Activated T-cell treated with anti-CD3 and anti-CD28 coated beads, Interleukin-2, amount 50 U/mL, for 24 hours (primary cell): Measurements from ENCODE around the gene MYRFL.

Experiments used
- DNase-seq: peaks from one replicate; pipeline ENCODE4 v3.0.0-alpha.2; 2020
- H3K27ac Mint-ChIP-seq: 2 replicates; pipeline ENCODE4 v1.8.0; 2020; ENCODE audit warnings: mild to moderate bottlenecking, mixed read lengths
- H3K27me3 Mint-ChIP-seq: 2 replicates; pipeline ENCODE4 v1.8.0; 2020; ENCODE audit warnings: mixed read lengths
- H3K36me3 Mint-ChIP-seq: 2 replicates; pipeline ENCODE4 v1.8.0; 2020; ENCODE audit warnings: low read depth, mixed read lengths
- H3K4me1 Mint-ChIP-seq: 2 replicates; pipeline ENCODE4 v1.8.0; 2020; ENCODE audit warnings: low read depth, mixed read lengths
- H3K4me3 Mint-ChIP-seq: 2 replicates; pipeline ENCODE4 v1.8.0; 2020; ENCODE audit warnings: mild to moderate bottlenecking, moderate library complexity, mixed read lengths
- H3K9me3 Mint-ChIP-seq: 2 replicates; pipeline ENCODE4 v1.8.0; 2020; ENCODE audit warnings: mixed read lengths

MYRFL gene

DNA sequence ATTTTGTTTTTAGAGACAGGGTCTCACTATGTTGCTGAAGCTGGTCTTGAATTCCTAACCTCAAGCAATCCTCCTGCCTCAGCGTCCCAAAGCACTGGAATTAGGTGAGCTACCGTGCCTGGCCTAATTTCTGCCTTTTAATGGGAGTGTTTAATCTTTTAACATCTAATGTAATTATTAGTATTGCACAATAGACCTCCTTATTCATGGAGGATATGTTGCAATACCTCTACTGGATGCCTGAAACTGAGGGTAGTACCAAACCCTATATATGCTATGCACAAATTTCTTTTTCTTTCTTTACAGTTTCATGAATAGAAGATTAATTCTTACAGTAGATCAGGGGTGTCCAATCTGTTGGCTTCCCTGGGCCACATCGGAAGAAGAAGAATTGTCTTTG lies 47.8 kb downstream of the MYRFL start:
- no peak for DNase-seq
- Mint-ChIP-seq H3K27me3 (peaks cover 24% of the 10 kb centered on the region), H3K27ac (no peak overlapping the region), H3K4me1 (no peaks in the 10 kb centered on the region), H3K9me3 (no peaks in the 10 kb centered on the region), H3K36me3 (no peaks in the 10 kb centered on the region), H3K4me3 (no peak overlapping the region)

DNA sequence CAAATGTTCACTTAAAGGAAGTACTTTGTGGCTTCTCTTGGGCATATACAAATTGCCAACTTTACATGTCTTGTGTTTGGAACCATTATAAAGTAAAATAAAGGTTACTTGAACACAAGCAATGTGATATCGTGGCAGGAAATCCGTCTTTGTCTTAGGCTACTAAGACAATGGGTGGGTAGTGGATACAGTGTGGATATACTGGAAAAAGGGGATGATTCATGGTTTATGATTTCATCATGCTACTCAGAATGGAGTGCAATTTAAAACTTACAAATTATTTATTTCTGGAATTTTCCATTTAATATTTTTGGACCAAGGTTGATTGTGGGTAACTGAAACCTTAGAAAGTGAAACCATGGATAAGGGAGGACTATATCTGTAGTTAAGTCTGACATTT lies 48.4 kb downstream of the MYRFL start:
- Mint-ChIP-seq H3K4me1 (no peaks in the 10 kb centered on the region), H3K27ac (no peak overlapping the region), H3K27me3 (peaks cover 25% of the 10 kb centered on the region), H3K9me3 (no peaks in the 10 kb centered on the region), H3K4me3 (no peak overlapping the region), H3K36me3 (no peaks in the 10 kb centered on the region)
- no peak for DNase-seq

DNA sequence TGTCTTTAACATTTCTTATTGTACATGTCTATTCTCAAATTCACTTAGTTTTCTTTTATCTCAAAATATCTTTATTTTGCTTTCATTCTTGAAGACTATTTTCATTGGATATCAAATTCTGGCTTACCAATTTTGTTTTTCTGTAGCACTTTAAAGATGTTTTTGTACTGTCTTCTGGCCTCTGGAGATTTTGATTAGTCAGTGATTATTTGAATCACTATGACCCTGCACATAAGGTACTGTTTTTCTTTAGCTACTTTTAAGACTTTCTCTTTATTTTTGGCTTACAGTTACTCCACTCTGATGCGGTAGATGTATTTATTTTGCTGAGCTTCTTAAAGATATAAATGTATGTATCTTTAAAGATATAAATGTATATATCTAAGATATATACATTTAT lies 49.6 kb downstream of the MYRFL start:
- H3K36me3 Mint-ChIP-seq = no peaks in the 10 kb centered on the region

DNA sequence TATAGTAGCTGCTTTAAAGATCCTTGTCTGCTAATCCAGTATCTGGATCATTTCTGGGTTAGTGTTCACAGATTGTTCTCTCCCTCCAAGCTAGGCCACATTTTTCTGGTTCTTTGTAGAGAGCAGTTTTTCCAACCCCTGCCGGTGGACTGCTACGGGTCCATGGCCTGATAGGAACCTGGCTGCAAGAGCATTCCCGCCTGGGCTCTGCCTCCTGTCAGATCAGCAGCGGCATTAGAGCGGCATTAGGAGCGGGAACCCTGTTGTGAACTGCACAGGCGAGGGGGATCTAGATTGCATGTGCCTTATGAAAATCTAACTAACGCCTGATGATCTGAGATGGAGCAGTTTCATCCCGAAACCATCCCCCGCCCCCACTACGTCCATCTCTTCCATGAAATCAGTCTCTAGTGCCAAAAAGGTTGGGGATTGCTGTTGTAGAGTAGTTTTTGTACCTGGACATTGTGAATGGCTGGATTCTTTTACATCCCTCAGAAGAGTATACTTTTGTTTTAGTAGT lies 50.4 kb downstream of the MYRFL start:
- peaks cover 28% of the 10 kb centered on the region for H3K27me3 Mint-ChIP-seq
- H3K36me3 Mint-ChIP-seq = no peaks in the 10 kb centered on the region
- H3K4me3 Mint-ChIP-seq = no peak overlapping the region
- H3K4me1 Mint-ChIP-seq = peaks cover 5% of the 10 kb centered on the region
- H3K9me3 Mint-ChIP-seq = no peaks in the 10 kb centered on the region
- no peak overlapping the region for H3K27ac Mint-ChIP-seq
- no peak for DNase-seq

More for the DNA sequence above, 49.6 kb downstream of the MYRFL start:
- Mint-ChIP-seq H3K4me3 (no peak overlapping the region), H3K9me3 (no peaks in the 10 kb centered on the region), H3K27ac (no peak overlapping the region), H3K27me3 (peaks cover 29% of the 10 kb centered on the region), H3K4me1 (peaks cover 5% of the 10 kb centered on the region)
- no peak for DNase-seq

DNA sequence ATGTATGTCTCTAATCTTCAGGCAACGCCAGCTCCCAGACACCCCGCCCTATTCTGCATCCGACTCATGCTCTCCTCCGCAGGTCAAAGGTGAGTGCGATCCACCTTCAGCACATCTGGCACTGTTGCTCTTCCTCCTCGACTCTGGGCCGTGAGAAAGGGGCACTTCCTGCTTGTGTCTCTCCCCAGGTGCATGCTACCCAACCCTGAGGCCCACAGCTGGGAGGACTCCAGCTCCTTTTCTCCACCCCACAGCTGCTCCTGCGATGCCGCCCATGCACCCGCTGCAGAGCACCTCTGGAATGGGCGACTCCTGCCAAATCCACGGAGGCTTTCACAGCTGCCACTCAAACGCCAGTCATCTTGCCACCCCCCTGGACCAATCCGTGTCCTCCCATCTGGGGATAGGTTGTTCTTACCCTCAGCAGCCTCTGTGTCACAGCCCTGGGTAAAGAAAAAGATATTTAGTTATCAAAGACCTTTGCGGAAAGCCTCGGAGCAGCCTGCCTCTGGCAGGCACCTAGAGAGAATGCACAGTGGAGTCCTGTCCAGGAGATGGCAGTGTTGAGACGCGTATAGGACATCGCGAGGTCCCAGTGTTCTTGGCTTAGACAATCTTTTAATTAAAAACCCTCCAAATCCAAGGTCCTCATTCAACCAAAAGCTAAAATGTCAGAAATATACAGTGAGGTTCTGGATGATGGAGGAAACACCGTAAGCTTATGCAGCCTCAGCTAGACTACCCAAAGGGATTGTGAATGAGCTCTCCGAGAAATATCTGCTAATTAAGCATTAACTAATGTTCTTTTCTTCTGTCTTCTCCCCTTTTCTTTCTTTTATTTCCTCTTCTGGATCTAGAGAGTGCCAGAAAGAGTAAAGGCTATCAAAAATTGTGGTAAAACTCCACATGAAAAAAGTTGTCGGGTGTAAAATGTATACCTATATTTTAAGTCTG lies 54.3 kb downstream of the MYRFL start:
- Mint-ChIP-seq H3K4me1 (peaks cover 5% of the 10 kb centered on the region), H3K4me3 (no peak overlapping the region), H3K9me3 (no peaks in the 10 kb centered on the region), H3K27ac (no peak overlapping the region), H3K36me3 (no peaks in the 10 kb centered on the region), H3K27me3 (peaks cover 32% of the 10 kb centered on the region)
- peak; percentile 69 for DNase-seq

DNA sequence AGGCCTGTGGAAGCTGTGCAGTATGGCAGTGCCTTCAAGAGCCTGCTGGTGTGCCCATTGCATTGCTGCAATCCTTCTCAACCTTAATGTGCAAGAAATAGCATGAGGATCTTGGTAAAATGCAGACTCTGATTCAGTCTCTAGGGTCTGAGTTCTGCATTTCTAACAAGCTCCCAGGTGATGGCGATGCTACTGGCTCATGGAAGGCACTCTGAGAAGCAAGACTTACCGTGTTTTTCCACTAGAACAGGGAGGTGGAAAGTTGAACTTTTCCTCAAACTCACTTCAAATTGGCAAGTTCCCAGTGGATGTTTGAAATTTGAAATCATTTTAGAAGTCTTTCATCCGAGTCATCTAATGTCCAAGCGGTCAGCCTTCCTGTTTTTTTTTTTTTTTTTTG lies 55.5 kb downstream of the MYRFL start:
- H3K27me3 Mint-ChIP-seq = peaks cover 32% of the 10 kb centered on the region
- peaks cover 5% of the 10 kb centered on the region for H3K4me1 Mint-ChIP-seq
- DNase-seq = no peak
- H3K36me3 Mint-ChIP-seq = no peaks in the 10 kb centered on the region
- no peak overlapping the region for H3K27ac Mint-ChIP-seq
- no peaks in the 10 kb centered on the region for H3K9me3 Mint-ChIP-seq
- H3K4me3 Mint-ChIP-seq = no peak overlapping the region

DNA sequence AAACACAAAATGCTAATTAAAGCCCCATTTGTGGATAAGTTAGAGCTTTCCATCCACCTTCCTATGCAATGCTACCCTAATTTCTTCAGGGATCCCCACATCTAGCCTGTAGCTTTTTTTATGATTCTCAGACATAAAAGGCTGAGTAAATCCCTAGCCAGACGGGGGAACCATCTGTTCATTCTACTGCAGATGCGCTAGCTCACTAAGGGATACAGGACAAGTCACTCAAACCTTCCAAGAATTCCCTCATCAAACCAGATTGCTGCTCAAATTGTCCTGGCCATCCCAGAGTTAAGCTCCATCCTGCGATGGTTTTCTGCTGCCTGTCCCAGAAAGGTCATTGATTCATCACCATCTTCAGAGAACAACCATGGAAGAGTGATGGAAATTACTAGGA lies 56.7 kb downstream of the MYRFL start:
- no peak for DNase-seq
- H3K9me3 Mint-ChIP-seq = no peaks in the 10 kb centered on the region
- H3K4me3 Mint-ChIP-seq = no peak overlapping the region
- peaks cover 29% of the 10 kb centered on the region for H3K27me3 Mint-ChIP-seq
- H3K4me1 Mint-ChIP-seq = peaks cover 5% of the 10 kb centered on the region
- no peak overlapping the region for H3K27ac Mint-ChIP-seq
- H3K36me3 Mint-ChIP-seq = no peaks in the 10 kb centered on the region

DNA sequence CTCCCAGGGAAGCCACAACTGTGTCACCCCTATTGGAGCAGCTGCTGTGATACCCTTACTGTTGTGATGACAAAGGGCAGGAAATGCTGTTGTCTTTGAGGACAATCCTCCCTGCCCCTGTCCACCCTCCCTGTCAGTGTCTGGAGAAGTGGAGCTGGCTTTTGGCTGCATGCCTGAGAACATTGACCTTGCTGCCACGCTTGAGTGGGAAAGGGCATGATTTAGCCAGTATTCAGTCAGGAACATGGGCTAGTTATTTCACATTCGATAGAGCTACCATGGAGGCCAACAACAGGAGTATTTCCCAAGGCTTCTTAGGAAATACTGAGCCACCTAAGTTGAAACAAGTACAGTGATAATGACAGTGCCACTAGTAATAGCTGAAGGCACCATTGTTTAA lies 59.4 kb downstream of the MYRFL start:
- DNase-seq = no peak
- Mint-ChIP-seq H3K9me3 (no peaks in the 10 kb centered on the region), H3K4me3 (no peak overlapping the region), H3K4me1 (no peaks in the 10 kb centered on the region), H3K36me3 (no peaks in the 10 kb centered on the region), H3K27ac (no peak overlapping the region), H3K27me3 (peaks cover 15% of the 10 kb centered on the region)

DNA sequence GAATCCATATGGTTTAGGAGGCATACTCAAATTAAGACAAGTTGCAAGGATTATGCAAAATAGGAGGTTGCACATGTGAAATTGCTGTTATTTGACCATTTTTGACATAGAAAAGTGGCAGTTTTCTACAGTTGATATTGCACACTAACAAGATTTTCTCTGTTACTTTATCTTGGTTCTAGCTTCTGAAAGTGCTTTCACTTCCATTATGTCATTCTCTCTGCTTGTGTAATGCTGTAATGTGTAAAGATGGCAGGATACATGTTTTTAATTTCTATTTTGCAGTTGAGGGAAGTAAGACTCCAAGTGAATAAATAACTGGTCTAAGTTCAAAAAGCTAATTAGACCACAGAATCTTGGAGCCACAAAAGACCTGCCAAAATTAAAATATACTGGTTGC lies 60.6 kb downstream of the MYRFL start:
- no peak overlapping the region for H3K4me3 Mint-ChIP-seq
- H3K4me1 Mint-ChIP-seq = no peaks in the 10 kb centered on the region
- H3K27me3 Mint-ChIP-seq = peaks cover 14% of the 10 kb centered on the region
- no peak for DNase-seq
- no peak overlapping the region for H3K27ac Mint-ChIP-seq
- H3K36me3 Mint-ChIP-seq = no peaks in the 10 kb centered on the region
- H3K9me3 Mint-ChIP-seq = no peaks in the 10 kb centered on the region

DNA sequence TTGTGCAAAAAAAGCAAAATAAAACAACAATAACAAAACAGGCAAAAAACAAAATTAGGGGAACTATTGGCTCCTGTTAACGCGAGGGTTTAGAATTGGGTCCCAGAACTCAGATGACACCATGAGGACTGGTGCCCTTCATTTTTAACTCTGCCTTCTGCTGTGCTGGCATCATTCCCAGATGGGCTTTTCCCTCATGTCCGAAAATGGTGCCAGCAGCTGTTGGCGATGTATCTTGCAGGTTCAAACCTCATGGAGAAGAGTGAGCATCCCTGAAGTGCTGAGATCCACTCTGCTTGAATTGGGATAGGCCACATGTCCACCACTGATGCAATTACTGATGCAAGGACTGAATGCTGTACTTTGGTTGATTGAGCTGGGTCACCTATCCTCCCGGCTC lies 61.1 kb downstream of the MYRFL start:
- Mint-ChIP-seq H3K36me3 (no peaks in the 10 kb centered on the region), H3K4me3 (no peak overlapping the region), H3K9me3 (no peaks in the 10 kb centered on the region), H3K4me1 (no peaks in the 10 kb centered on the region), H3K27ac (no peak overlapping the region), H3K27me3 (peaks cover 14% of the 10 kb centered on the region)
- no peak for DNase-seq

DNA sequence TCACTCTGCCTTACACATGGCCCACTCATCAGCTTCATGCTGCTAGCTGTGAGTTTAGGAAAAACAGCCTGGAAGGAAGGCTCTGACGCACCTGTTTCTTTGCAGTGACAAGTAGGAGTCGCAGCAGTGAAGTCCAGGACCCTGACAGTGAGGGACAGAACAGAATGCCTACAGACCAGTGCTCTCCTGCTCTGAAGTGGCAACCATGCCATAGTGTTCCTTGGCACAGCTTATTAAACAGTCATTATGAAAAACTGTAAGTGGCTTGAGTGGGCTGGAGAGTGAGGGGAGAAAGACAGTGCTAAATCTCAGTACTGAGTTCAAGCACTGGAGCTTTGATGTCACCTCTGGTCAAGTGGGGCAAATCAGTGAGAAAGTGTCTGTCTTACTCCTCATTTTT lies 61.7 kb downstream of the MYRFL start:
- no peak for DNase-seq
- Mint-ChIP-seq H3K4me3 (no peak overlapping the region), H3K36me3 (no peaks in the 10 kb centered on the region), H3K27me3 (peaks cover 11% of the 10 kb centered on the region), H3K9me3 (no peaks in the 10 kb centered on the region), H3K4me1 (no peaks in the 10 kb centered on the region), H3K27ac (no peak overlapping the region)

DNA sequence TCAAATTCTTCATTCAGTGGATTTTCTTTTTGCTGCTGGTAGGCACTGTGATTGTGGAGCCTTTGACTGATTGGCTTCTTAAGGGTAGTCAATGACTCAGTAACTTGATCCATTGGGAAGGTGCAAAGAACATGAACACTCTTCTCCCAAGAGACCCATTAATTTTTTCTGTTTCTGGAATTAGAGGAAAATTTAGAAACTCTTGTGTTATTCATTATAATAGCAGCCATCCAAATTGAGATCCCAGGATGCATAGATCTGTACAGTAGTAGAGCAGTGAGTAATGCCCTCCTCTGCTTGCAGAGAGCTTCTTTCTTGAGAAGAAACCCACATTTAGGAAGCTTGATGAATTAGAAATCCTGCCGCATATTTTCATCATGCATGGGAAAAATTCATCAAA lies 63.9 kb downstream of the MYRFL start:
- H3K27ac Mint-ChIP-seq = no peak overlapping the region

DNA sequence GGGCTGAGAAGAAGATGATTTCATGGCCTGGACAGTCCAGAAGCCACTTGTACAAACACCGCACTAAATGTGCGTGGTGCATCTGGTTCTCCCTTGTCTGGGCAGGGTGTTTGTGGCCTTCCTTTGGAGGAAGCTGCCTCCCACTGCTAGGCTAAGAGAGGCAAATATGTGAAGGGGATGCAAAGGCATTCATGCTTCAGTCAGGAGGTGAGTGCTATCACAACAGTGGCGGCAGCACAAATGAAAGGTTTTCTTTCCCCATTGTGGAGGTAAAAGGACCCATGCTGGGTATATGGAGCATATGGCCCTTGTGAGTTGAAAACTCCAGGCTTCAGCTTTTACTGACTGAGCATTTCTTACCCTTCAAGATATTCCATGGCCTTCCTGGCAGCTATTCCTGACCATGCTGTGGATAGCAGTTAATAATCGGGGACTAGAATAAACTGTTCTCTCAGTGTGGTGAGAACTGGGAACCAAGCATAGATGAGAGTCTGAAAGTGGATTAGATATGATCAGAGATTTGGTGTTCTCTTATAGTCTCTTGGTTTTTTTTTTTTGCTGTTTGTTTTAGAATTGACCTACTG lies 69.9 kb downstream of the MYRFL start:
- Mint-ChIP-seq H3K27ac (no peak overlapping the region), H3K4me3 (no peak overlapping the region), H3K27me3 (peaks cover 9% of the 10 kb centered on the region), H3K36me3 (no peaks in the 10 kb centered on the region), H3K9me3 (no peaks in the 10 kb centered on the region), H3K4me1 (peaks cover 3% of the 10 kb centered on the region)
- DNase-seq = no peak

More for the DNA sequence above, 63.9 kb downstream of the MYRFL start:
- Mint-ChIP-seq H3K9me3 (no peaks in the 10 kb centered on the region), H3K27me3 (peaks cover 5% of the 10 kb centered on the region), H3K4me3 (no peak overlapping the region), H3K36me3 (no peaks in the 10 kb centered on the region), H3K4me1 (no peaks in the 10 kb centered on the region)
- no peak for DNase-seq

DNA sequence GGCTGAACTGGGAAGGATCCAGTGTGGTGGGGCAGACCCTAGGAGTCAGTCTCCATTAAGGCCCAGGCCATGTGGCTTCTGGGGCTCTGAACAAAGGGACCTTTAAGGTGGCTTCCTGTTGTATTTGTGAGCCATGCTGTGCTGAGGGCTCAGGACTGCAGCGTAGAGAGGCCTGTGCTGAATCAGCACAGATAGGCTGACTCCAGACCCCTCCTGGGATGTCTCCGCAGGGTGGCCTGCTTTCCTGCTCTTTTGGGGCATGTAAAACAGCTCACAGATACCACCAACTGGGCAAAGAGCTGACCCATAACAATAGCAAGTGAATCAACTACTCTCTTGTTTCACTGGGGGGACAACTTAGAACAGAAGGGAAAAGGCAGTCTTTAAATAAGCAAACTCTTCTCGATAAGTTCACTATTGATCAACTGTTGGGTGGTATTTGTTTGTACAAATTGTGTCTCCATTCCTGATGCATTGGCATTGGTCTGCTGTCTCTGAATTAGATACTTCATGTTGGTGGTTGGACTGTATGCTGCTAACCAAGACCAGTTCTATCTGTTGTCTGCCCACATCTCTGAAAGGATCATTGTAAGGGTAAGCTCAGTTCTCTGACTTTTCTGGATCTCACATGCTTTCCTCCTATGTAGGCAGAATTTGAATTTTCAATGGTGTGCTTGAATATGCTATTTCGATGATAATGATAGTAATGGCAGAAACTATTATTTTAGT lies 71.8 kb downstream of the MYRFL start:
- no peak for DNase-seq
- Mint-ChIP-seq H3K4me1 (peaks cover 3% of the 10 kb centered on the region), H3K27me3 (peaks cover 12% of the 10 kb centered on the region), H3K9me3 (no peaks in the 10 kb centered on the region), H3K27ac (no peak overlapping the region), H3K36me3 (no peaks in the 10 kb centered on the region), H3K4me3 (no peak overlapping the region)
